ENCODE measurements around the gene TMEM88.

Gene TMEM88

GRCh38 chr17:7838090-7839075 lies 16.5 kb upstream of the TMEM88 start:
- Histone ChIP-seq H3K9me3 (ENCODE audit: control insufficient read depth, low read length) (no peaks in the 10 kb centered on the region), H3K4me3 (ENCODE audit: insufficient read depth, low read depth, low read length, poor library complexity, severe bottlenecking) (no peak overlapping the region), H3K36me3 (ENCODE audit: control insufficient read depth, insufficient read depth, low read length) (peaks cover 8% of the 10 kb centered on the region), H3K27ac (ENCODE audit: insufficient read depth, low read length, poor library complexity, severe bottlenecking) (peak overlapping the region; percentile 100), H3K27me3 (replicated peaks; ENCODE audit: control insufficient read depth, insufficient read depth, low read length, poor library complexity, severe bottlenecking) (no peaks in the 10 kb centered on the region), H3K4me1 (ENCODE audit: control insufficient read depth, insufficient read depth, low read length, poor library complexity, severe bottlenecking) (peaks cover 55% of the 10 kb centered on the region)
- DNase-seq: no peak

GRCh38 chr17:7839190-7839875 lies 15.5 kb upstream of the TMEM88 start:
- Histone ChIP-seq H3K27ac (ENCODE audit: insufficient read depth, low read length, poor library complexity, severe bottlenecking) (peak overlapping the region; percentile 59), H3K27me3 (replicated peaks; ENCODE audit: control insufficient read depth, insufficient read depth, low read length, poor library complexity, severe bottlenecking) (no peaks in the 10 kb centered on the region), H3K9me3 (ENCODE audit: control insufficient read depth, low read length) (no peaks in the 10 kb centered on the region), H3K4me3 (ENCODE audit: insufficient read depth, low read depth, low read length, poor library complexity, severe bottlenecking) (no peak overlapping the region), H3K36me3 (ENCODE audit: control insufficient read depth, insufficient read depth, low read length) (peaks cover 8% of the 10 kb centered on the region), H3K4me1 (ENCODE audit: control insufficient read depth, insufficient read depth, low read length, poor library complexity, severe bottlenecking) (peaks cover 52% of the 10 kb centered on the region)
- no peak for DNase-seq

- Histone ChIP-seq H3K9me3 (ENCODE audit: control insufficient read depth, low read length) (no peaks in the 10 kb centered on the region), H3K4me1 (ENCODE audit: control insufficient read depth, insufficient read depth, low read length, poor library complexity, severe bottlenecking) (peaks cover 58% of the 10 kb centered on the region), H3K27me3 (replicated peaks; ENCODE audit: control insufficient read depth, insufficient read depth, low read length, poor library complexity, severe bottlenecking) (no peaks in the 10 kb centered on the region), H3K27ac (ENCODE audit: insufficient read depth, low read length, poor library complexity, severe bottlenecking) (peak overlapping the region; percentile 100), H3K36me3 (ENCODE audit: control insufficient read depth, insufficient read depth, low read length) (peaks cover 8% of the 10 kb centered on the region), H3K4me3 (ENCODE audit: insufficient read depth, low read depth, low read length, poor library complexity, severe bottlenecking) (no peak overlapping the region)
- DNase-seq: no peak
Observed at GRCh38 chr17:7839876-7840261, 15.0 kb upstream of the TMEM88 start.

DNA sequence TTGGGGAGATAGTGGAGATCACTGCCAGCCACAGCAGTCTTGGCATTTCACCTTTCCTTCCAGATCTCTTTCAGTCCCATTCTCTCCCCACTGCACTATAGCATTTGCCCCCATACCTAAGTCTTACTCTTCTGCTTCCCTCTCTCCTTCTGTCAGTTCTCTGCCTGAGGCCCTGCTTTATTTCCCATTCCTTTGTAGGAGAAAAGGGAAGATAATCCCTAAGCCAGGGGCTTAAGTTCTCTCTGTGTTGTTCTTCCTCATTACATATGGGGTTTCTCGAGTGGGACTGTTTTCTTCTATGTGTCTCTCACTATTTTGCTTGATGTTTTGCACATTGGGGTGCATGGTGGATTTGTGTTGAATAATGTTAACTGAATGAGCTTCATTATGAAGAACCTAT lies 14.4 kb upstream of the TMEM88 start:
- H3K36me3 ChIP-seq (ENCODE audit: control insufficient read depth, insufficient read depth, low read length): peaks cover 11% of the 10 kb centered on the region
- H3K4me1 ChIP-seq (ENCODE audit: control insufficient read depth, insufficient read depth, low read length, poor library complexity, severe bottlenecking): peaks cover 60% of the 10 kb centered on the region
- peak overlapping the region; percentile 100 for H3K27ac ChIP-seq (ENCODE audit: insufficient read depth, low read length, poor library complexity, severe bottlenecking)
- H3K9me3 ChIP-seq (ENCODE audit: control insufficient read depth, low read length): no peaks in the 10 kb centered on the region
- H3K27me3 ChIP-seq (replicated peaks; ENCODE audit: control insufficient read depth, insufficient read depth, low read length, poor library complexity, severe bottlenecking): no peaks in the 10 kb centered on the region
- DNase-seq: no peak
- H3K4me3 ChIP-seq (ENCODE audit: insufficient read depth, low read depth, low read length, poor library complexity, severe bottlenecking): no peak overlapping the region

GRCh38 chr17:7840875-7841274 lies 14.0 kb upstream of the TMEM88 start:
- Histone ChIP-seq H3K27ac (ENCODE audit: insufficient read depth, low read length, poor library complexity, severe bottlenecking) (peak overlapping the region; percentile 100), H3K9me3 (ENCODE audit: control insufficient read depth, low read length) (no peaks in the 10 kb centered on the region), H3K4me3 (ENCODE audit: insufficient read depth, low read depth, low read length, poor library complexity, severe bottlenecking) (peak overlapping the region; percentile 65), H3K36me3 (ENCODE audit: control insufficient read depth, insufficient read depth, low read length) (peaks cover 14% of the 10 kb centered on the region), H3K27me3 (replicated peaks; ENCODE audit: control insufficient read depth, insufficient read depth, low read length, poor library complexity, severe bottlenecking) (no peaks in the 10 kb centered on the region), H3K4me1 (ENCODE audit: control insufficient read depth, insufficient read depth, low read length, poor library complexity, severe bottlenecking) (peaks cover 63% of the 10 kb centered on the region)
- no peak for DNase-seq

- Histone ChIP-seq H3K9me3 (ENCODE audit: control insufficient read depth, low read length) (no peaks in the 10 kb centered on the region), H3K4me1 (ENCODE audit: control insufficient read depth, insufficient read depth, low read length, poor library complexity, severe bottlenecking) (peaks cover 58% of the 10 kb centered on the region), H3K36me3 (ENCODE audit: control insufficient read depth, insufficient read depth, low read length) (peaks cover 20% of the 10 kb centered on the region), H3K4me3 (ENCODE audit: insufficient read depth, low read depth, low read length, poor library complexity, severe bottlenecking) (peak overlapping the region; percentile 65), H3K27me3 (replicated peaks; ENCODE audit: control insufficient read depth, insufficient read depth, low read length, poor library complexity, severe bottlenecking) (no peaks in the 10 kb centered on the region), H3K27ac (ENCODE audit: insufficient read depth, low read length, poor library complexity, severe bottlenecking) (peak overlapping the region; percentile 100)
- peak; percentile 91 to 98 (median 97) for DNase-seq
Observed at GRCh38 chr17:7841396-7841914, 13.4 kb upstream of the TMEM88 start.

DNA sequence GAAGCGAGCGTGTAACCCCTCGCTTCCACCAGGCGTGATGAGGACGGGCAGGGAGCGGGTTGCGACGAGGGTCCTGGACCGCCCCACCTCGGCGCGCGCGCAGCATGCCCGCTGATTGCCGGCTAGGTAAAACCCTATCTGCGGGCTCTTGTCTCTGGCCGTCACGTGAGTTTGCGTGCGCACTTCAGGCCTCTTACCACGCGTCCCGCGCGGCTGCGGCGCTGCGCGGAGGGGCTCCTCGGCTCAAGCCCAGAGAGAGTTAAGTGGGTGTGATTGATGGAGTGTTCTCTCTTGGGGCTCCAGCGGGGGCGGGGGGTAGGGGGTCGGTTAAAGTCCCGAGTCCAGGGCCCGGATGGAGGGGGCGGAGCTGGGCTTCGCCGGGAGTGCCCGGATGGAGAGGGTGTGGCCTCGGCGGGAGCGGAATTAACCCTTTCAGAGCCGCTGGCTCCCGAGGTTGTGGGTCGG lies 12.9 kb upstream of the TMEM88 start:
- H3K27me3 ChIP-seq (replicated peaks; ENCODE audit: control insufficient read depth, insufficient read depth, low read length, poor library complexity, severe bottlenecking): no peaks in the 10 kb centered on the region
- peaks cover 53% of the 10 kb centered on the region for H3K4me1 ChIP-seq (ENCODE audit: control insufficient read depth, insufficient read depth, low read length, poor library complexity, severe bottlenecking)
- peak; percentile 81 to 84 (median 81) for DNase-seq
- peak overlapping the region; percentile 100 for H3K27ac ChIP-seq (ENCODE audit: insufficient read depth, low read length, poor library complexity, severe bottlenecking)
- H3K36me3 ChIP-seq (ENCODE audit: control insufficient read depth, insufficient read depth, low read length): peaks cover 23% of the 10 kb centered on the region
- no peaks in the 10 kb centered on the region for H3K9me3 ChIP-seq (ENCODE audit: control insufficient read depth, low read length)
- peak overlapping the region; percentile 65 for H3K4me3 ChIP-seq (ENCODE audit: insufficient read depth, low read depth, low read length, poor library complexity, severe bottlenecking)

DNA sequence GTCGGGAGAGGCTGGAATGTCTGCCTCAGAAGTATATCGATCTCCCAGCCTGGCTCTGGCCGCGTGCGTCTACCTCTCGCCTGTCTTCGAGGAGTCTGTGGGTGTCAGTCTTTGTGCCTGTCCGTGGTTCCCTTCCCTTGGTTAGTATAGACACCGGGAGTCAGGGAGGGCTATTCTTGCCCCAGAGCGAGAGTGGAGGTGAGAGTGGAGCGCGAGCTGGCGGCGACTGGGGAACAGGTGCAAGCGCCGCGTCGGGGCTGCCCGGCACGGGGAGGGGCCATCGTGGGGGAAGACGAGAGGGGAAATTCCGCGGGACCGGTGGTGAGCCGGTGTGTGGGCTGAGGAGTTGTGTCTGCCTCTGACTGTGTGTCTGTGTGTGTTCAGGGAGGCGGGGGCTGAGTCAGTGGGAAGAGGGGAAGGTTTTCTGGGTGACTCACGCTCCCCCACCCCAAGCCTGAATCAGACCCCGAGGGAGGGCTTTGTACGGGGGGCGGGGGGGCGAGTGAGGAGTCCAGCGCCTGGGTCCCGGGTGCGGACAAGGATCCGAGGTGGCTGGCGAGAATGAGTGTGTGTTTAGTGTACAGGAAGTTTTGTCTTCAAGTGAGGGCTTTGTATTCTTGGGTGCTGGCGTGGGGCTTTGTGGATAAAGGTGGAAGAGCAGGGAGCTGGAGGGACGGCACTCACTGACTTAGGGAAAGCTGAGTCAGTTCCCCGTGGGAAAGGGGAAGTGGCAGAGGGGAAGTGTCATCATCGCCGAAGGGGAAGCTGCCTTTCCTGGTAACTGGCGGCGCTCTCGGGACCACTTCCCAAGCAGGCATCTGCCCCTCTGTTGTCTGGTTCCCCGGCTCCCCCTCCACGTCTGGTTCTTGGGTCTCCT lies 12.2 kb upstream of the TMEM88 start:
- H3K4me3 ChIP-seq (ENCODE audit: insufficient read depth, low read depth, low read length, poor library complexity, severe bottlenecking): peak overlapping the region; percentile 65
- no peaks in the 10 kb centered on the region for H3K27me3 ChIP-seq (replicated peaks; ENCODE audit: control insufficient read depth, insufficient read depth, low read length, poor library complexity, severe bottlenecking)
- H3K4me1 ChIP-seq (ENCODE audit: control insufficient read depth, insufficient read depth, low read length, poor library complexity, severe bottlenecking): peaks cover 46% of the 10 kb centered on the region
- H3K9me3 ChIP-seq (ENCODE audit: control insufficient read depth, low read length): no peaks in the 10 kb centered on the region
- peaks cover 28% of the 10 kb centered on the region for H3K36me3 ChIP-seq (ENCODE audit: control insufficient read depth, insufficient read depth, low read length)
- peak; percentile 96 to 98 (median 97) for DNase-seq
- H3K27ac ChIP-seq (ENCODE audit: insufficient read depth, low read length, poor library complexity, severe bottlenecking): peak overlapping the region; percentile 100

- no peaks in the 10 kb centered on the region for H3K27me3 ChIP-seq (replicated peaks; ENCODE audit: control insufficient read depth, insufficient read depth, low read length, poor library complexity, severe bottlenecking)
- H3K4me1 ChIP-seq (ENCODE audit: control insufficient read depth, insufficient read depth, low read length, poor library complexity, severe bottlenecking): peaks cover 43% of the 10 kb centered on the region
- peak overlapping the region; percentile 100 for H3K27ac ChIP-seq (ENCODE audit: insufficient read depth, low read length, poor library complexity, severe bottlenecking)
- peak overlapping the region; percentile 65 for H3K4me3 ChIP-seq (ENCODE audit: insufficient read depth, low read depth, low read length, poor library complexity, severe bottlenecking)
- H3K36me3 ChIP-seq (ENCODE audit: control insufficient read depth, insufficient read depth, low read length): peaks cover 33% of the 10 kb centered on the region
- DNase-seq: no peak
- H3K9me3 ChIP-seq (ENCODE audit: control insufficient read depth, low read length): no peaks in the 10 kb centered on the region
Observed at GRCh38 chr17:7843257-7843535, 11.7 kb upstream of the TMEM88 start.

All from effector memory CD4-positive, alpha-beta T cell (primary cell).